HepG2 (cell line): ENCODE measurements around the gene EPHX1. TPM values are rescaled to one million over a fixed set of nuclear protein-coding genes. Genes with fewer than 3 reads are reported as not detected.

Experiments
- ARID2 ChIP-seq: sonication (generic); formaldehyde crosslinking; IDR thresholded peaks from 2 replicates; pipeline ENCODE4 v1.8.1; 2022; ENCODE audit warnings: mild to moderate bottlenecking, missing genetic modification reagents, borderline replicate concordance
- PATZ1 ChIP-seq: sonication (generic); formaldehyde crosslinking; IDR thresholded peaks from 2 replicates; pipeline ENCODE4 v1.4.0; 2020; ENCODE audit warnings: missing genetic modification reagents
- PAXIP1 ChIP-seq: sonication (generic); formaldehyde crosslinking; conservative IDR thresholded peaks from 2 replicates; pipeline ENCODE4 v1.4.0; 2020; ENCODE audit warnings: mild to moderate bottlenecking, missing genetic modification reagents, moderate library complexity
- POLR2A ChIP-seq, 2 experiments: IDR thresholded peaks; 2 replicates each; pipeline ENCODE4 v1.6.1; 2011; ENCODE audit warnings: low read depth in 2 of 2, low read length in 2 of 2, mild to moderate bottlenecking in 1 of 2, moderate library complexity in 1 of 2; ENCODE audit not compliant: insufficient read depth in 1 of 2
- RARG ChIP-seq: sonication (generic); formaldehyde crosslinking; IDR thresholded peaks from 2 replicates; pipeline ENCODE4 v1.4.0; 2020; ENCODE audit warnings: low read depth, mild to moderate bottlenecking, missing genetic modification reagents
- SOX13 ChIP-seq, 3 experiments: fragments of 450-650 bp in 1 of 3; sonication (generic) in 1 of 3; formaldehyde crosslinking in 1 of 3; IDR thresholded peaks in 2 of 3; conservative IDR thresholded peaks in 1 of 3; 2 replicates each; pipeline versions ENCODE4 v1.5.0 to v1.6.1; 2016 to 2020; ENCODE audit warnings: antibody characterized with exemption in 1 of 3, mild to moderate bottlenecking in 1 of 3, missing compliant biosample characterization in 1 of 3, missing genetic modification reagents in 1 of 3, moderate library complexity in 1 of 3
- TAF1 ChIP-seq: sonication (generic); formaldehyde crosslinking; IDR thresholded peaks from 2 replicates; pipeline ENCODE4 v1.4.0; 2020; ENCODE audit warnings: missing genetic modification reagents
- TFDP1 ChIP-seq: IDR thresholded peaks from 2 replicates; pipeline ENCODE4 v1.6.1; 2016; ENCODE audit warnings: missing compliant biosample characterization, missing genetic modification reagents, borderline replicate concordance
- THAP9 ChIP-seq: sonication (generic); formaldehyde crosslinking; IDR thresholded peaks from 2 replicates; pipeline ENCODE4; 2020; ENCODE audit warnings: missing genetic modification reagents, mild to moderate bottlenecking, borderline replicate concordance
- ZBTB38 ChIP-seq: sonication (generic); formaldehyde crosslinking; IDR thresholded peaks from 2 replicates; pipeline ENCODE4 v1.5.1; 2020; ENCODE audit warnings: mild to moderate bottlenecking, missing genetic modification reagents
- ZNF138 ChIP-seq: sonication (generic); formaldehyde crosslinking; IDR thresholded peaks from 2 replicates; pipeline ENCODE4 v1.5.0; 2020; ENCODE audit warnings: mild to moderate bottlenecking, low read depth, missing genetic modification reagents
- polyA plus RNA-seq, 8 experiments: library from polyadenylated mRNA; depleted of rRNA in 3 of 8; stranded (reverse) in 7 of 8; unstranded in 1 of 8; fragments of >200 nt; fragmentation: Illumina TruSeq in 4 of 8; extraction: Trizol in 4 of 8; gene quantifications; 2 replicates each; pipeline versions ENCODE4 v1.2.1 to v1.2.3, GENCODE V29; 2011 to 2016; ENCODE audit warnings: low read depth in 4 of 8, missing spikeins in 1 of 8, mixed read lengths in 1 of 8; ENCODE audit not compliant: insufficient read depth in 1 of 8
- total RNA-seq, 5 experiments: library from RNA; depleted of rRNA; stranded (reverse); fragments of >200 nt; fragmentation: Illumina TruSeq; extraction: Trizol; gene quantifications; 2 replicates each; pipeline ENCODE4 v1.2.3, GENCODE V29; 2016; ENCODE audit warnings: low read depth in 1 of 5
- TF ChIP-seq, protein P1 (sequence below): sonication (generic); formaldehyde crosslinking; IDR thresholded peaks from 2 replicates; pipeline ENCODE4 v1.8.0; 2022; ENCODE audit warnings: mild to moderate bottlenecking, missing genetic modification reagents, moderate library complexity
- TF ChIP-seq, protein P2 (sequence below): IDR thresholded peaks from 2 replicates; pipeline ENCODE4 v1.6.1; 2016; ENCODE audit warnings: missing genetic modification reagents, missing compliant biosample characterization

EPHX1 gene
- total and polyA plus RNA-seq, 2 of the 13 experiments (the other 11 are each of a cell fraction or from before 2014, with no cell fraction given) = 27.7 to 36.5 TPM

DNA sequence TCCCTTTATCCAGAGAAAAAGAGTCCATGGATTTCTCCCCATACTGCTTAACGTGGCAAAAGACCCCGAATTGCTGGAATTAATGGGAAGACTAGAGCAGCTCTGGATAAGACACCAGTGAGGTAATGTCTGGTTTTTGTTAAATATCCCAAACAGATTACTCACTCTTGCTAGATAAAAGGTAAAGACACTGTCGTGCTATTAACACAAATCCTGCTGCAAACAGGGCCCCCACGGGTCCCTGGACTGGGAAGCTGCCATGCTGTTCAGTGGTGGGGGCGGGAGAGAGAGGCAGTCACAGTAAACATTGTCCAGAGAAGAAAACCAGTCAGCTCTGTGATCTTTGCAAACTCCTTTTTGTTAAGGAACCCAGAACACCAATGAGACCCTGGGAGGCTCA is 47.5 kb upstream of the EPHX1 start (continued):
- no peak for TF ChIP-seq SOX13 (IDR thresholded peaks at IDR 0.05)
- TF ChIP-seq SOX13 (CRISPR knock-in tag; conservative IDR thresholded peaks at IDR 0.05 in 1 of 2, IDR thresholded peaks at IDR 0.05 in 1 of 2) = 0 out of 4 replicates have a peak, but pooled peaks of 1 of the 2 experiments have one; percentile 11
- TF ChIP-seq, protein P1, sequence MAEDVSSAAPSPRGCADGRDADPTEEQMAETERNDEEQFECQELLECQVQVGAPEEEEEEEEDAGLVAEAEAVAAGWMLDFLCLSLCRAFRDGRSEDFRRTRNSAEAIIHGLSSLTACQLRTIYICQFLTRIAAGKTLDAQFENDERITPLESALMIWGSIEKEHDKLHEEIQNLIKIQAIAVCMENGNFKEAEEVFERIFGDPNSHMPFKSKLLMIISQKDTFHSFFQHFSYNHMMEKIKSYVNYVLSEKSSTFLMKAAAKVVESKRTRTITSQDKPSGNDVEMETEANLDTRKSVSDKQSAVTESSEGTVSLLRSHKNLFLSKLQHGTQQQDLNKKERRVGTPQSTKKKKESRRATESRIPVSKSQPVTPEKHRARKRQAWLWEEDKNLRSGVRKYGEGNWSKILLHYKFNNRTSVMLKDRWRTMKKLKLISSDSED = no peak
- TF ChIP-seq TFDP1 (CRISPR knock-in tag) = no peak
- 0 out of 2 replicates have a peak, but pooled peaks have one; percentile 36 for TF ChIP-seq ARID2 (CRISPR knock-in tag)
- peak in 1 of 2 experiments; percentile 37; a peak in 1 of 4 replicates for TF ChIP-seq POLR2A (IDR thresholded peaks at IDR 0.05; ENCODE audit: insufficient read depth in 1 of 2, low read depth in 2 of 2, low read length in 2 of 2)
- TF ChIP-seq PAXIP1 = peak; percentile 40; the same call in 1 of the 2 replicates
- TF ChIP-seq TAF1 = peak; percentile 22; the same call in 1 of the 2 replicates
- TF ChIP-seq, protein P2, sequence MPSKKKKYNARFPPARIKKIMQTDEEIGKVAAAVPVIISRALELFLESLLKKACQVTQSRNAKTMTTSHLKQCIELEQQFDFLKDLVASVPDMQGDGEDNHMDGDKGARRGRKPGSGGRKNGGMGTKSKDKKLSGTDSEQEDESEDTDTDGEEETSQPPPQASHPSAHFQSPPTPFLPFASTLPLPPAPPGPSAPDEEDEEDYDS (CRISPR knock-in tag) = no peak
- TF ChIP-seq THAP9 (CRISPR knock-in tag) = peak; percentile 78; the same call in 1 of the 2 replicates
- TF ChIP-seq PATZ1 (CRISPR knock-in tag) = peak; percentile 91
- no peak for TF ChIP-seq ZBTB38 (CRISPR knock-in tag)
- no peak for TF ChIP-seq ZNF138 (CRISPR knock-in tag)
- TF ChIP-seq RARG (CRISPR knock-in tag) = no peak
